Measurements from ENCODE around the gene ELK4. TPM values are rescaled to one million over a fixed set of nuclear protein-coding genes. Genes with fewer than 3 reads are reported as not detected.
A peak's percentile ranks its signal among the peaks of the same experiment; 100 is the strongest.

Gene ELK4
- total RNA-seq, 1 experiment from 2014 or later: 31.2 TPM

DNA sequence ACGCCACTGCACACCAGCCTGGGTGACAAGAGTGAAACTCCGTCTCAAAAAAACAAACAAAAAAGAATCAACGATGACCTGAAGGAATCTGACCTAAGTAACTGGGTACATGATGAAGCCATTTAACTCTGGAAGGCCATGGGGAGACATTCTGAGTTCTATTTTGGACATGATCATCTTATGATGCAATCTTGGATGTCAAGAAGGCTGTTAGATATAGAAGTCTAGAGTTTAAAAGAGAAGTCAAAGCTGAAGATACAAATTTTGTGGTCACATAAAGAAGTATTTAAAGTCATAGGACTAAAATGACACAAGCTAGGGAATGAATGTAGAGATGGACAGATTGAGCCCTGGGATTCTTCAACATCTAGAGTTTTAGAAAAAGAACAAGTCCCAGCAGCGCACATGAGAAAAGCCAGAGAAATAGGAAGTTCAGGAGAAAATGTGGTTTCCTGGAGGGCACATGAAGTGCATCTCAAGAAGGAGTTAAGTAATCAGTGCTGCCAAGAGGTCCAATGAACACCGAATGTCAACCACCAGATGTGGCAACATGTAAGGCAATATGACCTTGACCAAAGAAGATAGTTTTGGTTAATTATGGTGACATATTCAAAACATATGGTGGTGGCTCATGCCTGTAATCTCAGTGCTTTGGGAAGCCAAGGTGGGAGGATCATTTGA is 26.8 kb downstream of the ELK4 start:
- Mint-ChIP-seq H3K36me3 (ENCODE audit: insufficient read depth in 1 of 3, low read depth in 3 of 3) (peaks cover 10 to 37% (median 24%) of the 10 kb centered on the region in 3 experiments; a peak in 6 of 7 replicates), H3K4me3 (no peak overlapping the region), H3K27ac (no peak overlapping the region; a peak in 1 of 7 replicates), H3K27me3 (ENCODE audit: low read depth) (no peaks in the 10 kb centered on the region), H3K4me1 (peaks cover 3 to 6% of the 10 kb centered on the region in 2 experiments), H3K9me3 (no peaks in the 10 kb centered on the region)
- Histone ChIP-seq H2BK15ac (ENCODE audit: low read depth, low read length) (no peak overlapping the region), H4K20me1 (ENCODE audit: control insufficient read depth, insufficient read depth, insufficient read length) (no peaks in the 10 kb centered on the region), H3K27me3 (ENCODE audit: insufficient read depth, low read length) (no peaks in the 10 kb centered on the region), H3K4me1 (ENCODE audit: insufficient read depth, low read length) (no peaks in the 10 kb centered on the region), H3K23ac (ENCODE audit: insufficient read length, low read depth, low read length) (no peak overlapping the region), H3K18ac (ENCODE audit: insufficient read length, low read depth, low read length) (no peak overlapping the region), H3K79me2 (ENCODE audit: insufficient read depth, low read length) (no peaks in the 10 kb centered on the region), H3K79me1 (ENCODE audit: insufficient read depth, low read depth, low read length, poor library complexity, severe bottlenecking) (no peaks in the 10 kb centered on the region), H4K5ac (ENCODE audit: insufficient read length, low read depth, low read length) (peak overlapping the region; percentile 53), H2BK12ac (ENCODE audit: insufficient read length, low read depth, low read length) (no peak overlapping the region), H2AK5ac (ENCODE audit: insufficient read length, low read length) (no peak overlapping the region), H3K4me2 (ENCODE audit: insufficient read depth, insufficient read length, low read length) (no peak overlapping the region), H2BK120ac (ENCODE audit: low read depth, low read length, poor library complexity, severe bottlenecking) (no peak overlapping the region), H3K23me2 (ENCODE audit: insufficient read length, low read depth, low read length, poor library complexity, severe bottlenecking) (no peaks in the 10 kb centered on the region), H3K9ac (ENCODE audit: extremely low read depth, insufficient read length, low read length) (no peak overlapping the region), H3K4ac (ENCODE audit: low read depth, low read length) (no peak overlapping the region), H4K8ac (replicated peaks; ENCODE audit: insufficient read length, low read depth, low read length) (no peak overlapping the region), H4K91ac (ENCODE audit: insufficient read length, low read depth, low read length) (no peak overlapping the region), H3K27ac (ENCODE audit: insufficient read length, low read depth, low read length) (no peak overlapping the region), H2BK5ac (ENCODE audit: insufficient read length, low read length) (no peak overlapping the region), H2AFZ (ENCODE audit: low read length) (no peak overlapping the region), H2BK20ac (ENCODE audit: low read depth, low read length, poor library complexity, severe bottlenecking) (no peak overlapping the region), H3K14ac (ENCODE audit: insufficient read depth, low read length) (no peak overlapping the region), H3K9me3 (ENCODE audit: control insufficient read depth, low read depth, low read length) (no peaks in the 10 kb centered on the region), H3K56ac (ENCODE audit: insufficient read length, low read depth, low read length) (no peak overlapping the region), H3T11ph (ENCODE audit: low read length) (no peak overlapping the region)
- no peak for DNase-seq
- no CpG with 5 or more reads among the region's 5 CpGs for WGBS (ENCODE audit: extremely low coverage, insufficient read length, low lambda C conversion rate)
- TF ChIP-seq, protein P1, sequence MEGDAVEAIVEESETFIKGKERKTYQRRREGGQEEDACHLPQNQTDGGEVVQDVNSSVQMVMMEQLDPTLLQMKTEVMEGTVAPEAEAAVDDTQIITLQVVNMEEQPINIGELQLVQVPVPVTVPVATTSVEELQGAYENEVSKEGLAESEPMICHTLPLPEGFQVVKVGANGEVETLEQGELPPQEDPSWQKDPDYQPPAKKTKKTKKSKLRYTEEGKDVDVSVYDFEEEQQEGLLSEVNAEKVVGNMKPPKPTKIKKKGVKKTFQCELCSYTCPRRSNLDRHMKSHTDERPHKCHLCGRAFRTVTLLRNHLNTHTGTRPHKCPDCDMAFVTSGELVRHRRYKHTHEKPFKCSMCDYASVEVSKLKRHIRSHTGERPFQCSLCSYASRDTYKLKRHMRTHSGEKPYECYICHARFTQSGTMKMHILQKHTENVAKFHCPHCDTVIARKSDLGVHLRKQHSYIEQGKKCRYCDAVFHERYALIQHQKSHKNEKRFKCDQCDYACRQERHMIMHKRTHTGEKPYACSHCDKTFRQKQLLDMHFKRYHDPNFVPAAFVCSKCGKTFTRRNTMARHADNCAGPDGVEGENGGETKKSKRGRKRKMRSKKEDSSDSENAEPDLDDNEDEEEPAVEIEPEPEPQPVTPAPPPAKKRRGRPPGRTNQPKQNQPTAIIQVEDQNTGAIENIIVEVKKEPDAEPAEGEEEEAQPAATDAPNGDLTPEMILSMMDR (conservative IDR thresholded peaks at IDR 0.05): no peak
